GM18526 (cell line): ENCODE results near the gene YAE1.

Experiments used
- POLR2A ChIP-seq: IDR thresholded peaks from 3 replicates; pipeline ENCODE4 v1.6.1; 2011; ENCODE audit not compliant: insufficient read length; ENCODE audit errors: extremely low read depth

YAE1 gene

DNA sequence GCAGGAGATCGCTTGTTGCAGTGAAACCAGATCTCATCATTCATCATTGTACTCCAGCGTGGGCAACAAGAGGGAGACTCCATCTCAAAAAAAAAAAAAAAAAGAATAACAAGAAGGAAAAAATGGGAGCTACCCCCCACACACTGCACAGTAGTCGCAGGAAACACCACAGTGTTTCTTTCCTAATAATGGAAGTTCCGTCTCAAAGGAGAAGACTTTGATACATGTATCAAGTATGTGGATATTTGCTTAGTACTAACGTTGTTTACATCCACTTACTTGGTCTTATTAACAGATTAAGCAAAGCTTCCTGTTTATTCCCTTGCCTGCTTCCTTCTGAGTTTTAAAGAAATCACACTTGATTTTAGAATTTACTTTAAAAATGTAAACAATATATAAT, 22.2 kb downstream of the YAE1 start:
- TF ChIP-seq POLR2A: no peak

DNA sequence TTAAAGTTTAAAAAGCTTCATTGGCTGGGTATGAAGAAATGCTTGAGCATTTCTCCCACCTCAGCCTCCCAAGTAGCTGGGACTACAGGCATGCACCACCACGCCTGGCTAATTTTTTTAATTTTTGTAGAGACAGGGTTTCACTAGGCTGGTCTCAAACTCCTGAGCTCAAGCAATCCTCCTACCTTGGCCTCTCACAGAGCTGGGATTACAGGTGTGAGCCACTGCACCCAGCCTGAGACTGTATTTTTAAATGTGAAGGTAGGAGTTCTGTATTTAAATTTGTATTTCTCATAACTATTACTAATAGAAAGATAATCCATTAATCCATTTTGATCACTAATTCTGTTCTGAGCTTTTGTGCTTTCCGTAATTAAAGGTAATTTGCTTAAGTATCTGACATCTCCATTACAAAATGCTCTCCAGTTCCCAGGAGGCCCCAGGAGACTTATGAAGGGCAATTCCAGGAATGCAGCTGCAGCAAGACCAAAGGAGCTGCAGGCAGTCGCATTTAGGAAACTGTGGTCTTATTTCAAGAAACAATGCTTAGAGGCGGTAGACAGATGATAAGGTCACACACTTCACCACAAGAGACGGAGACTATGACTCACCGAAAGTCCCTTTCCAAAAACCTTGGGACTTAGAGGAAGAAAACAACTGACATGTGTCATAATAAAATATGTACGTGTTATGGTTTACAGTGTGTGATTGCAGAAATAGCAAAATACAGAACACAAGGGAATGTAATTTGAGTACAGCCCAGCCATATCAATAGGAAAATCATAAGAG, 23.3 kb downstream of the YAE1 start:
- TF ChIP-seq POLR2A: no peak

DNA sequence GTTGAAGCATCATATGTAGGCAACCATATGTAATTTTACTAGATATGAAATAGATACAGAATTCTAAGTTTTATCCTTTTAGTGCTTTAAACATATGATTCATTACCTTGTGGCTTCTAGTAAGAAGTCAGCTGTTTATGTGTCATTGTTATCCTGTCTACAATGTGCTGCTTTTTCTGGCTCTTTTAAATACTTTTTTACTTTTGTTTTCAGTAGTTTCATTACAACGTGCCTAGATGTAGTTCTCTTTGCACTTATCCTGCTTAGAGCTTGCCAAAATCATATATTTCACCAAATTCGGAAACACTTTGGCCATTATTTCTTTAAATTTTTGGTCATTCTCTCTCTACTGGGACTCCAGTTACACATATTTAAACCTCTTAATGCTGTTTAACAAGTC, 26.4 kb downstream of the YAE1 start:
- TF ChIP-seq POLR2A: no peak

DNA sequence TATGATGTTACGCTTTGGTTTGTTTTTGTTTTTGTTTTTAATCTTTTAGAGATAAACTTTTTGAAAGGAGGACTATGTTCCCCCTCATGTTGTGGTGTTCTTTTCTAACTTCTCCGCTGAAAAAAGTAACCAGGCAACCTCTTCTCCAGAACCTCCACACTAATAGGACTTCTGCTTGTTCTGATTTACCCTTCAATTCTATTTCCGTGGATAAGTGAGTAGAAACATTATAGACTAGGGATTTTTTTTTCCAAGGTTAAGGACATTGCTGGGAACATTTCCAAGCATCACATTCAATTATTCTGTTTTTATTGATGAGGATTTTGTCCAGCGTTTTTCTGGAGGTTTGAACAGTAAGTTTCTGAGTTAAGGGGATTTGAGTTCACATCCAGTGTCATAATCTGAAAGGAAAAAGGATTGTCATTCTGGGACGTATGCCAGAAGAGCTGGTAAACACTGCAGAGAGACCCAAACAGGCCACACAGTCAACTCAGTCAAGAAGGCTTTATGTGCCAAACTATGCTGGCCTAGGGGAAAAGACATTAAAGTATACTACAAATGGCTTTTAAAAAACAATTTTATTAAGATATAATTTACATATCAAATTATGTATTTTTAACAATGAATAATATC, 28.9 kb downstream of the YAE1 start:
- no peak for TF ChIP-seq POLR2A

DNA sequence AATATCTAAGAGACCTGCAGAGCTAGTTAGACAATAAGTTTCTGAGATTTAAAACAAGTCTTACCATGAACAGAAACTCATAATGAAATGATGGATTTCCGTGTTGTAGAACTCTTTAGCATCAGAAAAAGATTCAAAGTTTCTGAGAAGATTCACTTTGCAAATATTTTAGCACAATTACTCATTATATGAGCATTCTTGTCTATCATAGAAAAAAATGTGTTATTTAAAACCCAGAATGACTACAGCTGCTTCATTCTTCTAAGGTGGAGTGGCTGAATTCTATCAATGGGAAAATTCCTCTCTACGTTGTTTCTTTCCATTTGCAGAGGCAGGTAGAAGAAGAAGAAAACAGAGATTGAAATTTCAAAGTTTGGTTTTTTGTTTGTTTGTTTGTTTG, 36.1 kb downstream of the YAE1 start:
- TF ChIP-seq POLR2A: no peak

DNA sequence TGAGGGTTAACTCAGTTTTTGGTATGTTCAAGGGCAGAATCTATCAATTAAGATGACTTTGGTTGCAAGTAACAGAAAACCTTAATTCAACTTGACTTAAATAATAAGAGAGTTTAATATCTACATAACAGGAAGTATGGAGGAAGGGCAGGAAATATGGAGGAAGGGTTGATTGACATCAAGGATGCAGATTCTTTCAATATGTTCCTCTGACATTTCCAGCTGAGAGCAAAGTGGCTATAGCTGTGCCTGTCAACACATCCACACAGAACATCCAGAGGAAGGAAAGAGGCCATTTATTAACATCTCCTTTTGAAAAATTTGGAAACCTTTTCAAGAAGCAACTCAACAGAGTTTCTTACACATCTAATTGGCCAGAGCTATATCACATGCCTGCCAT, 37.7 kb downstream of the YAE1 start:
- TF ChIP-seq POLR2A: no peak

DNA sequence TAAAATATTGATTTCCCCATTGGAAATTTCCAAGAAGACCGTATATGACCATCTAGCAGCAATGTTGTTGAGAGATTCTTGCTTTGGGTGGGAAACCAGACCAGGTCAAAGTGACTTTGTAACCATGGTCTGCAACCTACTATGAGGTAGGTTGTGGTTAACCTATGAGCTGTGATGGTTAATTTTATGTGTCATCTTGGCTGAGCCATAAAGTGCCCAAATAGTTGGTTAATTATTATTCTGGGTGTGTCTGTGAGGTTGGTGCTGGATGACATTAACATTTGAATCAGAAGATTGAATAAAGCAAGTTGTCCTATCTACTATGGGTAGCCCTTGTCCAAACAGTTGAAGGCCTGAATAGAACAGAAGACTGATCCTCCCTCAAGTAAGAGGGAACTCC, 38.9 kb downstream of the YAE1 start:
- no peak for TF ChIP-seq POLR2A

DNA sequence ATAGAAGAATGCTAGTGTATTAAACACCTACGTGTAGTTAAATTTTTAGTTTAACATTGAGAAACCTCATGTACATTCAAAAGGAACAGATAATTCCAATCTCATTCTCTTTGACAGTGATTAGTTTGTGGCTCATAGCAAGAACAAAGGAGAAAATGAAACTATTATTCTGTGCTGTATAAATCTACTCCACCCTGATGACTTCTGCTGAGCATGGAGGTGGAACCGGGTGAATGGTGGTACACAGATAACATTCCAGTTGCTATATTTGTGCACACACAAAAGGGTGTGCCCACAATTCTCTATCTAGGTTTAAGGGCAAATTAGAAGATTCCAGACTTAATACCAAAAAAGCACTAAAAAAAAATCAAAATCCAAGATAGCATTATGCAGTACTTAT, 40.1 kb downstream of the YAE1 start:
- TF ChIP-seq POLR2A: no peak

DNA sequence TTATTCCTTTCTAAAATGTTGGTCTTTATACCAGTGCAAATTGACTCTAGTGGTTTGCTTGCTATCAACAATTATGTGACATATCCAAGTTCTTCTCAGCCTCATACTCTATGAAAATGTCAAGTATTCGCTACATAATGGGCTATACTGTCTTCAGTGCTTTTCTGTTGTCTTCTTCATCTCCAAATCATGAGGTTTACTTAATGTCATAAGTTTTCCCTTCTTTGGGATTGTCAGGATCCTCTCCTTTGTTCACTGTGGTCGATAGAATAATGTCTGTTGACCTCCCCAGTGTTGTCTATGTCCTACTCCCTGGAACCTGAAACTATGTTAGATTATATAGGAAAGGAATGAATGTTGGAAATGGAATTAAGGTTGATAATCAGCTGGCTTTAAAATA, 40.7 kb downstream of the YAE1 start:
- TF ChIP-seq POLR2A: no peak

DNA sequence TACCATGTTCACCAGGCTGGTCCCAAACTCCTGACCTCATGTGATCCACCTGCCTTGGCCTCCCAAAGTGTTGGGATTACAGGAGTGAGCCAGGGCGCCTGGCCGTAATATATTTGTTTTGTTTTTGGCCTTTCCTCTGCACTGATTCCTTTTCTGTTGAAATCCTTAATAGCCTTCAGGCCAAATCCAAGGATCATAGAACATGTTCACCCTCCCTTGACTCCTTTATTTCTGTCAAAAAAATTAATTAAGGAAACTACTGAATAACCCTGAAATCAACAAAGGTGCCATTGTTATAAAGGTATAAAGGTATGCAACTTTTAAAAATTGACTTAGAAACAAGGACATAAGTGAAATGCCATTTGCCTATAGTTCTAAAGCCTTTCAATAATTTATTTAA, 41.7 kb downstream of the YAE1 start:
- no peak for TF ChIP-seq POLR2A

DNA sequence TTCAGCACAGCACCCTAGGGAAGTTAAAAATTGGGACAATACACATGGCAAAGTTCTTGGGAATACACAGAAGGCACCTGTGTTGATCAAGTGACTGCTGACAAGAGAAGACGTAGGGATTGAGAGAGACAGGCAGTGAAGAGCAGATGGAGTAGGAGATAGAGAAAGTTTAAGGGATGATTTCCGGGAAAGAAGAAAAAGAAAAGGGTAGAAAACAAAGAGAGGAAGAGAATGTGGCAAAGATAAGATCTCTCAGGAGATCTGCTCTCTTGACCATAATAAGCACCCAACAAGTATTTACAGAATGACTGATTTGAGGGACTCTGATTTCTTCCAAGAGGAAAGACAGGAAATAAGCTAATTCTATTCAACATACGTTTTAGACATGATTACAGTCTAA, 42.1 kb downstream of the YAE1 start:
- TF ChIP-seq POLR2A: no peak

DNA sequence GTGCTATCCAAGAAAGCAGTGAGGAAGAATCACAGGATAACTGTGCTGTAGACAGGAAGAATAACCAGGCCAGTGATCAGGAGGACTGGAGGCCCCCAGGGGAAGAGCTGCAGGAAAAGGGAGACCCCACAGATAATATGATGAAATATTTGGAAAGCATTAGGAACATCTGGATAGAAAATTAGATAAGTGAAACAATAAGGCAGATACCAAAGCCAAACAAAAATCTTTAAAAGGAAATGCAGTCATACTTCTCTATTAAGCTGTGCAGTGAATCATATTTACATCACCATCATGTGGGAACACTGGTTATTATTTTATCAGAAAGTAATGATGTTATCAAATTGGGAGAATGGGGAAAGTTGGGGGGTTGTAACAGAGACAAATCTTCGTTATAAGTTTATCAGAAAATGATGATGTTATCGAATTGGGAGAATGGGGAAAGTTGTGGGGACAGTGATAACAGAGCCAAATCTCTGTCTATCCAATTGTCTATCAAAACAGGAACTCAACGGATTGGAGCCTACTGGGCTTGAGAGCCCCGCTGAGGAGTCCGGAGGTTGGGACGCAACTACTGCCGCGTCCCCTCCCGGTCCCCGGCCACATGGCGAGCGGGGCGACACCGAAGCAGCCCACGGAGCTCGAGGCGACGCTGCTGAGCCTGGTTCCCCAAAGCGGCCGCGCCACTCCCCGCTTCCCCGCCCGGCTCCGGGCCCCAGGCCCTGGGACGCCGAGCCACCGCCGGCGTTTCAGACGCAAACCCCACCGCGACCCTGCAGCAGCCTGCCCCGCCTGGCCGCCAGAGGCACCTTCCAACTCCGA, 43.1 kb downstream of the YAE1 start:
- no peak for TF ChIP-seq POLR2A

DNA sequence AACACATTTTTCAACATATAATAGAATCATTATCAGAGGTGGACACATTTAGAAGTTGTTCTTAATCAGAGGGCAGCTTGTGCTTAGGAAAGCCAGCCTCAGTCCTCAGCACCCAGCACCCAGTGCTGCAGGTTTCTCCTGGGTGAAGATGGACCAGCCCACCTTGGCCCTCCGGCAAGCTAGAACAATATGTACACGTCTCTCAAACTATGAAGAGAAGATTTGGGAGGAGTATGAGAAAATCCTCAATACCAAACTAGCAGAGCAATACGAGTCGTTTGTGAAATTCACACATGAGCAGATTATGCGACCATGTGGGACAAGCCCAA, 43.7 kb downstream of the YAE1 start:
- TF ChIP-seq POLR2A: no peak

DNA sequence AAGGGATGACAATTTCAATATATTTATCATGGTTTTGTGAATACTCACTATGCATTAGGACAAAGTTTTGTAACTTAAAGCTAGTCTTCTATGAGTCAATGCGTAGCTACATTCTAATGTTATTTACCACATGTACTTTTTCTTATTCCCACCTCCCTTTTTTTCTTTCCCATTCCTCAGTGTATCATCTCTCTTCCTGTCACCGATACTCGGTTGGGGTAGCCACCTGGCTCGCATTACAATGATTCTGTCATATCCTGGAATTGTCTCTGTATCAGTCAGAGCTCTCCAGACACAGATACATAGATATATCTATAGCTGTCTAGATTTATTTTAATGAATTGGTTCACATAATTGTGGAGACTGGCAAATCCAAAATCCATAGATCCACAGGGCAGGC, 47.4 kb downstream of the YAE1 start:
- no peak for TF ChIP-seq POLR2A

DNA sequence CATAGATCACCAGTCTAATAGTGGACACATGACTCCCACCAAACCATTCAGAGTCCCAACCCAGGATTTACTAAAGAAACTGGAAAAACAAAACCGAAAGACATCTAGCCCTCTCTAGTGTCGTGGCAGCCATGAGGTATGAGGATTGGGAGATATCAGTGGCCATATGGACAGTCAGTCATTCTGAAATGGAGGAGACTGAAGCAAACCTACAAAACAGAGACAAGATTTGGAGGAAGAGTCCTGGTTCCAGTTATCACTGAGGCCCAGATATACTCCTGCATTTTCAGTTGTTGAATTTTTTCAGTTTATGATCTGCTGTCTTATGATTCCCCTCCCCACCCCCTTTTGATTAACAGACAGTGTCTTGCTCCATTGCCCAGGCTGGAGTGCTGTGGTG, 48.1 kb downstream of the YAE1 start:
- TF ChIP-seq POLR2A: no peak

DNA sequence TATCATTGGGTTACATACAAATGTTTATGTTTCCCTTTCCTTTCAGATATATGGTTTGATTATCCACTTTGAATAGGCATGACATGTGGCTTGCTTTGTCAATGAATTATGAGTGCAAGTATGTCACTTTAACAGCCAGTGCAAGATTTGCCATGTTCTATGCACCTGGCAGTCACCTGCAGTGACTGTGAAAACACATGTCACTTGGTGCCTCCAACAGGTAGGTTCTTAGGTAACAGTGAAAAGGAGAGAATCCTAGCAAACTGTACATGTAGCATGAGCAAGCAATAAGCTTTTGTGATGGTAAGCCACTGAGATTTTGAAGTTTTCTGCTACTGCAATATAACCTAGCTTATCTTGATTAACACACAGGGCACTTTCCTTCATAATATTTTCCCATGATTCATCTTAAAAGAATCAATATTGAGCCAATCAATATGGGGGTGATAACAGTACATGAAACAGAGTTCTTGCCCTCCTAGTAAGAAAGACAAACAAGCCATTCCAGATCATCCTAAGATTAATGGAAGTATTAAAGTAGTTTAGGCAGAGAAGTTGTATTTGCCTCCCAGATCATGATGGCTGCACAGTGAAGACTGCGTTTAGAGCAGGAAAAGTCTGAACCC, 49.3 kb downstream of the YAE1 start:
- TF ChIP-seq POLR2A: no peak
